GM18507 (cell line): ENCODE measurements around the gene ZCCHC10.
"Not testable (repeated sequence)": the region's sequence is repeated elsewhere in the genome, so short reads cannot be mapped to it uniquely, and the experiment has no call there.

Source experiments
- DNase-seq: peaks from one replicate; pipeline ENCODE4 v3.0.0; 2011; ENCODE audit warnings: low read depth; ENCODE audit not compliant: insufficient read length; ENCODE audit errors: extremely low spot score
- FAIRE-seq: peaks from 2 replicates; lab custom pipeline; 2011; peaks lifted over from hg19 to GRCh38; lab: Jason Lieb, UNC

ZCCHC10 gene

GRCh38 chr5:133047404-133047803 lies 21.1 kb upstream of the ZCCHC10 start:
- DNase-seq (no peak), FAIRE-seq (no peak)

GRCh38 chr5:133046560-133046959 lies 20.2 kb upstream of the ZCCHC10 start:
- FAIRE-seq, DNase-seq: not testable (repeated sequence)

GRCh38 chr5:133041910-133042309 lies 15.6 kb upstream of the ZCCHC10 start:
- FAIRE-seq (no peak), DNase-seq (no peak)

- DNase-seq, result no peak
- FAIRE-seq, result no peak
These were observed 14.9 kb upstream of the ZCCHC10 start for GRCh38 chr5:133041157-133041784.

GRCh38 chr5:133036677-133037076 lies 10.3 kb upstream of the ZCCHC10 start:
- not testable (repeated sequence) for FAIRE-seq, DNase-seq

GRCh38 chr5:133035224-133035623 lies 8.9 kb upstream of the ZCCHC10 start:
- FAIRE-seq, result no peak
- no peak for DNase-seq

GRCh38 chr5:133034064-133034463 lies 7.7 kb upstream of the ZCCHC10 start:
- FAIRE-seq, result no peak

GRCh38 chr5:133032852-133033742 lies 6.7 kb upstream of the ZCCHC10 start:
- no peak for FAIRE-seq
- DNase-seq, result no peak

More at GRCh38 chr5:133034064-133034463, 7.7 kb upstream of the ZCCHC10 start:
- DNase-seq, result no peak

GRCh38 chr5:133030343-133031005 lies 4.1 kb upstream of the ZCCHC10 start:
- DNase-seq (no peak), FAIRE-seq (no peak)

GRCh38 chr5:133029416-133029815 lies 3.1 kb upstream of the ZCCHC10 start:
- no peak for DNase-seq
- FAIRE-seq, result no peak

GRCh38 chr5:133026664-133027153 lies 360 bp upstream of the ZCCHC10 start:
- FAIRE-seq, result no peak

GRCh38 chr5:133019471-133019870 lies 6.9 kb downstream of the ZCCHC10 start:
- FAIRE-seq, result not testable (repeated sequence)

More at GRCh38 chr5:133026664-133027153, 360 bp upstream of the ZCCHC10 start:
- DNase-seq, result no peak

GRCh38 chr5:133017964-133018363 lies 8.4 kb downstream of the ZCCHC10 start:
- no peak for DNase-seq
- FAIRE-seq, result no peak

More at GRCh38 chr5:133019471-133019870, 6.9 kb downstream of the ZCCHC10 start:
- not testable (repeated sequence) for DNase-seq

GRCh38 chr5:133015466-133015865 lies 10.9 kb downstream of the ZCCHC10 start:
- DNase-seq, result no peak
- FAIRE-seq, result no peak

GRCh38 chr5:133008455-133008854 lies 17.9 kb downstream of the ZCCHC10 start:
- FAIRE-seq, DNase-seq: not testable (repeated sequence)

GRCh38 chr5:133006653-133007052 lies 19.7 kb downstream of the ZCCHC10 start:
- FAIRE-seq (no peak), DNase-seq (no peak)

GRCh38 chr5:132999246-132999645 lies 27.1 kb downstream of the ZCCHC10 start:
- DNase-seq, result no peak
- no peak for FAIRE-seq

GRCh38 chr5:132998556-132998955 lies 27.8 kb downstream of the ZCCHC10 start:
- DNase-seq (no peak), FAIRE-seq (no peak)

GRCh38 chr5:132996307-132996706 lies 30.0 kb downstream of the ZCCHC10 start:
- FAIRE-seq (no peak), DNase-seq (no peak)
